ENCODE results near the gene DLGAP1. TPM values are rescaled to one million over a fixed set of nuclear protein-coding genes. Genes with fewer than 3 reads are reported as not detected.

DLGAP1 gene
- total RNA-seq, 1 experiment from 2014 or later = 23.0 TPM

GRCh38 chr18:3451183-3451988 lies 1003.7 kb downstream of the DLGAP1 start:
- Mint-ChIP-seq H3K4me3 (peak overlapping the region; percentile 96), H3K27me3 (ENCODE audit: low read depth) (no peaks in the 10 kb centered on the region), H3K4me1 (peaks cover 44% of the 10 kb centered on the region), H3K27ac (peak overlapping the region; percentile 91), H3K9me3 (no peaks in the 10 kb centered on the region), H3K36me3 (peaks cover 34% of the 10 kb centered on the region)
- DNase-seq (ENCODE audit: low spot score) = peak; percentile 86
- POLR2A ChIA-PET = interaction anchor here (1.5 to 4.4 kb wide), 2 partner anchors 143 to 152 kb away, joined by 7 to 41 read pairs; no protein-coding TSS in a partner anchor
- ATAC-seq = no peak
- CTCF ChIA-PET = interaction anchor here (1.0 to 6.4 kb wide), 4 partner anchors 15 to 215 kb away, joined by 3 to 53 read pairs (median 4); no protein-coding TSS in a partner anchor
- 0 out of 2 replicates have a peak, but pooled peaks have one; percentile 41 for TF ChIP-seq SMAD3 (CRISPR knock-in tag; IDR thresholded peaks at IDR 0.05; ENCODE audit: borderline replicate concordance)
- 0 out of 2 replicates have a peak, but pooled peaks have one; percentile 39 for TF ChIP-seq ZNF281 (CRISPR knock-in tag; IDR thresholded peaks at IDR 0.05)
- TF ChIP-seq CREB1 (CRISPR knock-in tag; IDR thresholded peaks at IDR 0.05) = no peak
- TF ChIP-seq ZNF671 (CRISPR knock-in tag; IDR thresholded peaks at IDR 0.05) = no peak
- TF ChIP-seq ZNF232 (CRISPR knock-in tag; IDR thresholded peaks at IDR 0.05) = 0 out of 2 replicates have a peak, but pooled peaks have one; percentile 40
- no peak for TF ChIP-seq ATF6 (CRISPR knock-in tag; IDR thresholded peaks at IDR 0.05)
- TF ChIP-seq USF1 (CRISPR knock-in tag; IDR thresholded peaks at IDR 0.05) = no peak
- no peak for TF ChIP-seq ZNF425 (CRISPR knock-in tag; conservative IDR thresholded peaks at IDR 0.05)
- TF ChIP-seq ATF1 (CRISPR knock-in tag; IDR thresholded peaks at IDR 0.05) = no peak
- no peak for TF ChIP-seq ELF4 (CRISPR knock-in tag; IDR thresholded peaks at IDR 0.05; ENCODE audit: low read depth)
- no peak for TF ChIP-seq NR1H2 (CRISPR knock-in tag; IDR thresholded peaks at IDR 0.05)
- TF ChIP-seq NFE2L1 (CRISPR knock-in tag; IDR thresholded peaks at IDR 0.05) = no peak
- TF ChIP-seq ESRRA (CRISPR knock-in tag; IDR thresholded peaks at IDR 0.05; ENCODE audit: borderline replicate concordance) = no peak
- TF ChIP-seq MYBL2 (CRISPR knock-in tag; IDR thresholded peaks at IDR 0.05) = peak; percentile 21; the same call in 1 of the 2 replicates
- TF ChIP-seq SP1 (CRISPR knock-in tag; conservative IDR thresholded peaks at IDR 0.05) = peak; percentile 46; the same call in 1 of the 2 replicates
- no peak for TF ChIP-seq HMGXB4 (CRISPR knock-in tag; IDR thresholded peaks at IDR 0.05)
- no peak for TF ChIP-seq NFATC4 (CRISPR knock-in tag; IDR thresholded peaks at IDR 0.05)
- TF ChIP-seq SOX15 (CRISPR knock-in tag; IDR thresholded peaks at IDR 0.05) = no peak
- no peak for TF ChIP-seq OVOL2 (CRISPR knock-in tag; IDR thresholded peaks at IDR 0.05; ENCODE audit: borderline replicate concordance)
- peak; percentile 30 for TF ChIP-seq TEAD1 (CRISPR knock-in tag; IDR thresholded peaks at IDR 0.05)
- TF ChIP-seq USF2 (CRISPR knock-in tag; IDR thresholded peaks at IDR 0.05) = no peak
- TF ChIP-seq NFYB (CRISPR knock-in tag; conservative IDR thresholded peaks at IDR 0.05; ENCODE audit: low read depth) = no peak
- no peak for TF ChIP-seq ZNF138 (CRISPR knock-in tag; conservative IDR thresholded peaks at IDR 0.05)
- TF ChIP-seq MLX (CRISPR knock-in tag; IDR thresholded peaks at IDR 0.05) = no peak
- no peak for TF ChIP-seq E2F1 (CRISPR knock-in tag; IDR thresholded peaks at IDR 0.05)

Data from WTC11 (cell line).